ENCODE data around the gene CD28. TPM values are rescaled to one million over a fixed set of nuclear protein-coding genes. Genes with fewer than 3 reads are reported as not detected.
"Not testable (repeated sequence)": the region's sequence is repeated elsewhere in the genome, so short reads cannot be mapped to it uniquely, and the experiment has no call there.

Gene CD28
- polyA plus RNA-seq, 1 donor from 2014 or later = not detected

DNA sequence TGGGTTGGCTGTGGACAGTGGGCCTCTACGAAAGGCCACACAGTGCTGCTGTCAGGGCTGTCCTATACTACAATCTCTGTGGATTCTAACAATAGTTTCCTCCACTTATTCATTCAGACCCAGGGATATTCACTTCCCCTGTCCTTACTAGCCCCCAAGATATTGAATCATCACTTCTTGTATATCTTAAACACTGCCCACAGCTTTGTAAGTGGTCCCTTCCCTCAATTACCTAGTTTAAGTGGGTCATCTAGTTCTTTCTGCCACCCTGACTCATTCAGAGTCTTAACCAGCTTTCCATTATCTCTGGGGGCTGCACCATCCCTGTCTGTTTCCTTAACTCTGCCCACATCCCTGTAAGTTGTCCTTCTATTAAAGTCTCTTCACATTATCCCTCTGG lies 69.2 kb downstream of the CD28 start:
- no peak overlapping the region for H2AFZ ChIP-seq (ENCODE audit: low read depth, low read length)
- no peaks in the 10 kb centered on the region for H3K36me3 ChIP-seq (ENCODE audit: insufficient read depth, low read length)
- no peaks in the 10 kb centered on the region for H4K20me1 ChIP-seq (ENCODE audit: insufficient read depth)
- H3K27me3 ChIP-seq (ENCODE audit: insufficient read depth, low read depth, low read length) = no peaks in the 10 kb centered on the region
- H3K4me2 ChIP-seq (ENCODE audit: low read length) = no peak overlapping the region
- no peak overlapping the region for H3K27ac ChIP-seq (ENCODE audit: low read length)
- no peaks in the 10 kb centered on the region for H3K9me3 ChIP-seq (ENCODE audit: low read length)
- no peak overlapping the region for H3K4me3 ChIP-seq (ENCODE audit: low read length)
- H3F3A ChIP-seq (ENCODE audit: insufficient read depth, low read length, poor library complexity, severe bottlenecking) = no peaks in the 10 kb centered on the region
- no peaks in the 10 kb centered on the region for H3K79me2 ChIP-seq (replicated peaks; ENCODE audit: insufficient read depth, low read length)
- TF ChIP-seq POLR2AphosphoS5 (IDR thresholded peaks at IDR 0.05) (no peak), RAD21 (conservative IDR thresholded peaks at IDR 0.05) (no peak), TAF1 (IDR thresholded peaks at IDR 0.05; ENCODE audit: low read depth) (no peak), EP300 (conservative IDR thresholded peaks at IDR 0.05; ENCODE audit: poor library complexity, severe bottlenecking) (no peak), EZH2 (IDR thresholded peaks at IDR 0.05; ENCODE audit: borderline replicate concordance, insufficient read depth, low read length, poor library complexity, severe bottlenecking) (no peak), SMC3 (conservative IDR thresholded peaks at IDR 0.05; ENCODE audit: poor library complexity) (no peak), MXI1 (conservative IDR thresholded peaks at IDR 0.05; ENCODE audit: poor library complexity, severe bottlenecking) (no peak)
- TF ChIP-seq, protein P1, sequence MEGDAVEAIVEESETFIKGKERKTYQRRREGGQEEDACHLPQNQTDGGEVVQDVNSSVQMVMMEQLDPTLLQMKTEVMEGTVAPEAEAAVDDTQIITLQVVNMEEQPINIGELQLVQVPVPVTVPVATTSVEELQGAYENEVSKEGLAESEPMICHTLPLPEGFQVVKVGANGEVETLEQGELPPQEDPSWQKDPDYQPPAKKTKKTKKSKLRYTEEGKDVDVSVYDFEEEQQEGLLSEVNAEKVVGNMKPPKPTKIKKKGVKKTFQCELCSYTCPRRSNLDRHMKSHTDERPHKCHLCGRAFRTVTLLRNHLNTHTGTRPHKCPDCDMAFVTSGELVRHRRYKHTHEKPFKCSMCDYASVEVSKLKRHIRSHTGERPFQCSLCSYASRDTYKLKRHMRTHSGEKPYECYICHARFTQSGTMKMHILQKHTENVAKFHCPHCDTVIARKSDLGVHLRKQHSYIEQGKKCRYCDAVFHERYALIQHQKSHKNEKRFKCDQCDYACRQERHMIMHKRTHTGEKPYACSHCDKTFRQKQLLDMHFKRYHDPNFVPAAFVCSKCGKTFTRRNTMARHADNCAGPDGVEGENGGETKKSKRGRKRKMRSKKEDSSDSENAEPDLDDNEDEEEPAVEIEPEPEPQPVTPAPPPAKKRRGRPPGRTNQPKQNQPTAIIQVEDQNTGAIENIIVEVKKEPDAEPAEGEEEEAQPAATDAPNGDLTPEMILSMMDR (IDR thresholded peaks at IDR 0.05; ENCODE audit: poor library complexity, severe bottlenecking) = no peak
- TF ChIP-seq, protein P2, sequence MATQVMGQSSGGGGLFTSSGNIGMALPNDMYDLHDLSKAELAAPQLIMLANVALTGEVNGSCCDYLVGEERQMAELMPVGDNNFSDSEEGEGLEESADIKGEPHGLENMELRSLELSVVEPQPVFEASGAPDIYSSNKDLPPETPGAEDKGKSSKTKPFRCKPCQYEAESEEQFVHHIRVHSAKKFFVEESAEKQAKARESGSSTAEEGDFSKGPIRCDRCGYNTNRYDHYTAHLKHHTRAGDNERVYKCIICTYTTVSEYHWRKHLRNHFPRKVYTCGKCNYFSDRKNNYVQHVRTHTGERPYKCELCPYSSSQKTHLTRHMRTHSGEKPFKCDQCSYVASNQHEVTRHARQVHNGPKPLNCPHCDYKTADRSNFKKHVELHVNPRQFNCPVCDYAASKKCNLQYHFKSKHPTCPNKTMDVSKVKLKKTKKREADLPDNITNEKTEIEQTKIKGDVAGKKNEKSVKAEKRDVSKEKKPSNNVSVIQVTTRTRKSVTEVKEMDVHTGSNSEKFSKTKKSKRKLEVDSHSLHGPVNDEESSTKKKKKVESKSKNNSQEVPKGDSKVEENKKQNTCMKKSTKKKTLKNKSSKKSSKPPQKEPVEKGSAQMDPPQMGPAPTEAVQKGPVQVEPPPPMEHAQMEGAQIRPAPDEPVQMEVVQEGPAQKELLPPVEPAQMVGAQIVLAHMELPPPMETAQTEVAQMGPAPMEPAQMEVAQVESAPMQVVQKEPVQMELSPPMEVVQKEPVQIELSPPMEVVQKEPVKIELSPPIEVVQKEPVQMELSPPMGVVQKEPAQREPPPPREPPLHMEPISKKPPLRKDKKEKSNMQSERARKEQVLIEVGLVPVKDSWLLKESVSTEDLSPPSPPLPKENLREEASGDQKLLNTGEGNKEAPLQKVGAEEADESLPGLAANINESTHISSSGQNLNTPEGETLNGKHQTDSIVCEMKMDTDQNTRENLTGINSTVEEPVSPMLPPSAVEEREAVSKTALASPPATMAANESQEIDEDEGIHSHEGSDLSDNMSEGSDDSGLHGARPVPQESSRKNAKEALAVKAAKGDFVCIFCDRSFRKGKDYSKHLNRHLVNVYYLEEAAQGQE (IDR thresholded peaks at IDR 0.05; ENCODE audit: borderline replicate concordance) = no peak
- no peak overlapping the region for H3K9ac ChIP-seq (ENCODE audit: low read length)
- H3K9me2 ChIP-seq (ENCODE audit: insufficient read depth, low read length) = no peaks in the 10 kb centered on the region

DNA sequence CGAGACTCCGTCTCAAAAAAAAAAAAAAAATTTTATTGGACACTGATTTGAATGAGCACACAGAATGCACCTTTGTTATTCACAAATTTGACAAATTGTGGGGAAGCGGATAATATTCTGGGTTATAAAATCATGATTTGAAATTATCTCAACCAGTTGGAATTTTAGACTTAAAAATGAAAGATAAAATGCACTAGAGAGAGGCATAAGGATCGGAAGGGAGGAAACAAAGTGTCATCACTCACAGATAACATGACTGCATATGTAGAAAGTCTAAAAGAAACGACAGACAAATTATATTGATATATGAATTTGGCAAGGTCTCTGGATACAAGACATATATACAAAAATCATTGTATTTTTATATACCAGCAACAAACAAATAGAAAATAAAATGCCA lies 70.6 kb downstream of the CD28 start:
- no peaks in the 10 kb centered on the region for H4K20me1 ChIP-seq (ENCODE audit: insufficient read depth)
- H3F3A ChIP-seq (ENCODE audit: insufficient read depth, low read length, poor library complexity, severe bottlenecking) = no peaks in the 10 kb centered on the region
- no peaks in the 10 kb centered on the region for H3K9me3 ChIP-seq (ENCODE audit: low read length)
- H3K4me2 ChIP-seq (ENCODE audit: low read length) = no peak overlapping the region
- H3K4me3 ChIP-seq (ENCODE audit: low read length) = no peak overlapping the region
- no peak overlapping the region for H2AFZ ChIP-seq (ENCODE audit: low read depth, low read length)
- H3K27me3 ChIP-seq (ENCODE audit: insufficient read depth, low read depth, low read length) = no peaks in the 10 kb centered on the region
- no peaks in the 10 kb centered on the region for H3K9me2 ChIP-seq (ENCODE audit: insufficient read depth, low read length)
- no peak for TF ChIP-seq EZH2 (IDR thresholded peaks at IDR 0.05; ENCODE audit: borderline replicate concordance, insufficient read depth, low read length, poor library complexity, severe bottlenecking)
- no peaks in the 10 kb centered on the region for H3K36me3 ChIP-seq (ENCODE audit: insufficient read depth, low read length)
- H3K79me2 ChIP-seq (replicated peaks; ENCODE audit: insufficient read depth, low read length) = no peaks in the 10 kb centered on the region
- H3K9ac ChIP-seq (ENCODE audit: low read length) = no peak overlapping the region
- no peak overlapping the region for H3K27ac ChIP-seq (ENCODE audit: low read length)

DNA sequence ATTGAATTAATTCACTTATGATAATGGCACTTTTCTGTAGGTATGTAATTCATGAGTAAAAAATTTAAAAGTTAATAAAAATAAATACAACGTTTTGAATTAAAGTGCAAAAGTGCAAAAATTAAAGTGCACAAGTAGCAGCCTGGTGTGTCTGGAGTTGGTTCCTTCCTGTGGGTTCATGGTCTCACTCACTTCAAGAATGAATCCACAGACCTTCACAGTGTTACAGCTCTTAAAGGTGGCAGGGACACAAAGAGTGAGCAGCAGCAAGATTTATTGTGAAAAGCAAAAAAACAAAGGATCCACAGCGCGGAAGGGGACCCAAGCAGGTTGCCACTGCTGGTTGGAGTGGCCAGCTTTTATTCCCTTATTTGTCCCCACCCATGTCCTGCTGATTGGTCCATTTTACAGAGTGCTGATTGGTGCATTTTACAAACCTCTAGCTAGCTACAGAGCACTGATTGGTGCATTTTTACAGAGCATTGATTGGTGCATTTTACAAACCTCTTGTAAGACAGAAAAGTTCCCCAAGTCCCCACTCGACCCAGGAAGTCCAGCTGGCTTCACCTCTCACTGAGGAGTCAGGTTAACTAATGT lies 73.1 kb downstream of the CD28 start:
- not testable (repeated sequence) for H3K27ac ChIP-seq (ENCODE audit: low read length); H3K4me3 ChIP-seq (ENCODE audit: low read length); H2AFZ ChIP-seq (ENCODE audit: low read depth, low read length); H3K9me3 ChIP-seq (ENCODE audit: low read length); H3F3A ChIP-seq (ENCODE audit: insufficient read depth, low read length, poor library complexity, severe bottlenecking); H3K9ac ChIP-seq (ENCODE audit: low read length); H3K36me3 ChIP-seq (ENCODE audit: insufficient read depth, low read length); H3K4me2 ChIP-seq (ENCODE audit: low read length); H3K9me2 ChIP-seq (ENCODE audit: insufficient read depth, low read length); H4K20me1 ChIP-seq (ENCODE audit: insufficient read depth); H3K27me3 ChIP-seq (ENCODE audit: insufficient read depth, low read depth, low read length); H3K79me2 ChIP-seq (replicated peaks; ENCODE audit: insufficient read depth, low read length)

Measured in neural cell (in vitro differentiated cells).